ENCODE measurements around the gene CAB39. TPM values are rescaled to one million over a fixed set of nuclear protein-coding genes. Genes with fewer than 3 reads are reported as not detected.

CAB39 gene
- total RNA-seq, 4 donors from 2014 or later, result 88.5 to 115 (median 108) TPM

- Histone ChIP-seq H3K27ac (no peak overlapping the region), H3K4me3 (no peak overlapping the region), H3K36me3 (no peaks in the 10 kb centered on the region), H3K9me3 (peaks cover 0 to 7% (median 0%) of the 10 kb centered on the region in 3 donors), H3K27me3 (peaks cover 21% of the 10 kb centered on the region), H3K4me1 (peaks cover 0 to 8% (median 3%) of the 10 kb centered on the region in 3 donors)
- no peak for TF ChIP-seq POLR2AphosphoS5 (IDR thresholded peaks at IDR 0.05)
- TF ChIP-seq POLR2A (IDR thresholded peaks at IDR 0.05), result no peak
- TF ChIP-seq CTCF (IDR thresholded peaks at IDR 0.05), result no peak
- no peak for TF ChIP-seq EP300 (IDR thresholded peaks at IDR 0.05)
- ATAC-seq, result no peak
- WGBS, 2 donors (ENCODE audit: low coverage in 1 of 2), result 97 to 100% methylated on average over 5 to 6 of the region's 6 CpGs
Observed at GRCh38 chr2:230846360-230846759, 133.7 kb downstream of the CAB39 start.

GRCh38 chr2:230847883-230848388 lies 135.3 kb downstream of the CAB39 start:
- no peak overlapping the region for H3K27ac ChIP-seq
- peaks cover 0 to 8% (median 3%) of the 10 kb centered on the region in 3 donors for H3K4me1 ChIP-seq
- peak; percentile 89 for ATAC-seq
- TF ChIP-seq EP300 (IDR thresholded peaks at IDR 0.05) (no peak), POLR2A (IDR thresholded peaks at IDR 0.05) (no peak), CTCF (IDR thresholded peaks at IDR 0.05) (peak; percentile 70 to 94 (median 86)), POLR2AphosphoS5 (IDR thresholded peaks at IDR 0.05) (no peak)
- H3K36me3 ChIP-seq, result no peaks in the 10 kb centered on the region
- WGBS, 2 donors (ENCODE audit: low coverage in 1 of 2), result 24 to 29% methylated on average over 4 to 5 of the region's 32 CpGs
- peaks cover 28% of the 10 kb centered on the region for H3K27me3 ChIP-seq
- peaks cover 0 to 7% (median 0%) of the 10 kb centered on the region in 3 donors for H3K9me3 ChIP-seq
- peak overlapping the region in 1 of 2 donors; percentile 29 for H3K4me3 ChIP-seq

- H3K4me1 ChIP-seq, result peaks cover 0 to 8% (median 3%) of the 10 kb centered on the region in 3 donors
- 35 to 38% methylated on average over 16 to 24 of the region's 40 CpGs for WGBS, 2 donors (ENCODE audit: low coverage in 1 of 2)
- TF ChIP-seq EP300 (IDR thresholded peaks at IDR 0.05) (no peak), CTCF (IDR thresholded peaks at IDR 0.05) (peak; percentile 57 to 86 (median 70)), POLR2A (IDR thresholded peaks at IDR 0.05) (no peak)
- peak; percentile 31 for ATAC-seq
- H3K36me3 ChIP-seq, result no peaks in the 10 kb centered on the region
- H3K4me3 ChIP-seq, result no peak overlapping the region
- H3K9me3 ChIP-seq, result peaks cover 0 to 7% (median 0%) of the 10 kb centered on the region in 3 donors
- no peak overlapping the region for H3K27ac ChIP-seq
- peaks cover 34% of the 10 kb centered on the region for H3K27me3 ChIP-seq
Observed at GRCh38 chr2:230849633-230850357, 137.2 kb downstream of the CAB39 start.

GRCh38 chr2:230850358-230850658 lies 137.7 kb downstream of the CAB39 start:
- Histone ChIP-seq H3K27me3 (peaks cover 36% of the 10 kb centered on the region), H3K36me3 (no peaks in the 10 kb centered on the region), H3K27ac (no peak overlapping the region), H3K4me3 (no peak overlapping the region), H3K9me3 (peaks cover 0 to 7% (median 0%) of the 10 kb centered on the region in 3 donors), H3K4me1 (peaks cover 0 to 8% (median 3%) of the 10 kb centered on the region in 3 donors)
- 71 to 86% methylated on average over 5 to 7 of the region's 7 CpGs for WGBS, 2 donors (ENCODE audit: low coverage in 1 of 2)
- ATAC-seq, result no peak
- TF ChIP-seq CTCF (IDR thresholded peaks at IDR 0.05) (no peak), POLR2AphosphoS5 (IDR thresholded peaks at IDR 0.05) (no peak), EP300 (IDR thresholded peaks at IDR 0.05) (no peak), POLR2A (IDR thresholded peaks at IDR 0.05) (no peak)

GRCh38 chr2:230852113-230852512 lies 139.5 kb downstream of the CAB39 start:
- Histone ChIP-seq H3K36me3 (no peaks in the 10 kb centered on the region), H3K27me3 (peaks cover 54% of the 10 kb centered on the region), H3K9me3 (no peaks in the 10 kb centered on the region), H3K4me3 (no peak overlapping the region), H3K4me1 (peaks cover 0 to 8% (median 3%) of the 10 kb centered on the region in 3 donors), H3K27ac (no peak overlapping the region)
- TF ChIP-seq CTCF (IDR thresholded peaks at IDR 0.05), result no peak
- no peak for TF ChIP-seq EP300 (IDR thresholded peaks at IDR 0.05)
- TF ChIP-seq POLR2A (IDR thresholded peaks at IDR 0.05), result no peak
- no peak for TF ChIP-seq POLR2AphosphoS5 (IDR thresholded peaks at IDR 0.05)
- WGBS, 2 donors (ENCODE audit: low coverage in 1 of 2), result 47 to 62% methylated on average over 4 of the region's 4 CpGs
- ATAC-seq, result no peak
